ENCODE results near the gene ADI1. TPM values are rescaled to one million over a fixed set of nuclear protein-coding genes. Genes with fewer than 3 reads are reported as not detected.

The ADI1 gene
- total RNA-seq, 4 donors from 2014 or later, result 61.9 to 106 (median 82.9) TPM

DNA sequence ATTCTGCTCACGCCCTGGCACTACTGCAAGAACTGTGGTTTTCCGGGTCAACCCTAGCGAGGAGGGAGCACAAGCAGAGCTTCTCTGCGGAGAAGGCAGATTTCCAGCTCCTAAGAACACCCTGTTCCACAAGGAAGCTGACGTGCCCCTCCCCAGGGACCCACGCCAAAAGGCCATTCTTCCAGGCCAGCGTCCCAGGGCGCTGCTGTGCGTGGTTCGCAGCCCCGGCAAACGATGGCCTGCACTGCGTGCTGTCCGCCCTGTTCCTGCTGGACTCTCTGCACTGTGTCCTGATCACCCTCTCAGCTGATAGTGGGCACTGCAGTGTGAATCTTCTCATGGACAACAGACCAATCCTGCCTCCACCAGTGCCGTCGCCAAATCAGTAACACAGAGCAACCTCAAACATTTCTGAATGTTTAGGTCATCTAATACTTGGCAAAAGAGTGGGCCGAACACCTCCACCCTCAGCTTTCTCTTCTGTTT, 49.1 kb downstream of the ADI1 start:
- WGBS, 2 donors (ENCODE audit: low coverage in 1 of 2), result 2 to 40% methylated on average over 1 to 3 of the region's 17 CpGs
- peak; percentile 87 for TF ChIP-seq EP300 (IDR thresholded peaks at IDR 0.05)
- TF ChIP-seq, protein P1, sequence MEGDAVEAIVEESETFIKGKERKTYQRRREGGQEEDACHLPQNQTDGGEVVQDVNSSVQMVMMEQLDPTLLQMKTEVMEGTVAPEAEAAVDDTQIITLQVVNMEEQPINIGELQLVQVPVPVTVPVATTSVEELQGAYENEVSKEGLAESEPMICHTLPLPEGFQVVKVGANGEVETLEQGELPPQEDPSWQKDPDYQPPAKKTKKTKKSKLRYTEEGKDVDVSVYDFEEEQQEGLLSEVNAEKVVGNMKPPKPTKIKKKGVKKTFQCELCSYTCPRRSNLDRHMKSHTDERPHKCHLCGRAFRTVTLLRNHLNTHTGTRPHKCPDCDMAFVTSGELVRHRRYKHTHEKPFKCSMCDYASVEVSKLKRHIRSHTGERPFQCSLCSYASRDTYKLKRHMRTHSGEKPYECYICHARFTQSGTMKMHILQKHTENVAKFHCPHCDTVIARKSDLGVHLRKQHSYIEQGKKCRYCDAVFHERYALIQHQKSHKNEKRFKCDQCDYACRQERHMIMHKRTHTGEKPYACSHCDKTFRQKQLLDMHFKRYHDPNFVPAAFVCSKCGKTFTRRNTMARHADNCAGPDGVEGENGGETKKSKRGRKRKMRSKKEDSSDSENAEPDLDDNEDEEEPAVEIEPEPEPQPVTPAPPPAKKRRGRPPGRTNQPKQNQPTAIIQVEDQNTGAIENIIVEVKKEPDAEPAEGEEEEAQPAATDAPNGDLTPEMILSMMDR (IDR thresholded peaks at IDR 0.05), result no peak
- TF ChIP-seq POLR2A (IDR thresholded peaks at IDR 0.05), result peak in 1 of 2 donors; percentile 21
- peak; percentile 94 for TF ChIP-seq POLR2AphosphoS5 (IDR thresholded peaks at IDR 0.05)
- Histone ChIP-seq H3K36me3 (peaks cover 0 to 82% of the 10 kb centered on the region in 2 donors), H3K27me3 (no peaks in the 10 kb centered on the region), H3K4me1 (peaks cover 0 to 40% (median 10%) of the 10 kb centered on the region in 3 donors), H3K9me3 (no peaks in the 10 kb centered on the region), H3K27ac (peak overlapping the region; percentile 85 to 89 (median 87)), H3K4me3 (peak overlapping the region in 1 of 2 donors; percentile 6)
- ATAC-seq, result peak; percentile 93

DNA sequence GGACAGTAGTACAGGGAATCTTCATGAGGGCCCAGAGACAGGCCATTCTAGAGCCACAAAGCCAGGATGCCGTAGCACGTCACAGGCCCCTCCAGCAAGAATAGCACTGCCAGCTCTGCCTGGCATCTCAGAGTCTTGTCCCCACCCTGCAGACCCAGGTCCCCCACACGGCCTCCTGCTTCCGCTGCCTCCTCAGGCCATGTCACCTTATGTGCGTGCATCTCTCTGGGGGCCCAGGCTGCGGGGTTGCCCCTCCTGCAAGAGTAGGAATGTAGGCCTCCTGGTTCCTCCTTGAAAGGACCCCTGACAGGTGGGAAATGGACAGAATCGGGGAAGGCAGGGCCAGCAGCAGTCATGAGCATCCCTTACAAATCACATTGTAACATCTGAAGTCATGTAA, 49.8 kb downstream of the ADI1 start:
- H3K4me1 ChIP-seq, result peaks cover 0 to 40% (median 10%) of the 10 kb centered on the region in 3 donors
- no peak for ATAC-seq
- H3K27ac ChIP-seq, result peak overlapping the region; percentile 85 to 89 (median 87)
- no peaks in the 10 kb centered on the region for H3K9me3 ChIP-seq
- TF ChIP-seq, protein P1 (IDR thresholded peaks at IDR 0.05), result no peak
- TF ChIP-seq POLR2AphosphoS5 (IDR thresholded peaks at IDR 0.05) (no peak), EP300 (IDR thresholded peaks at IDR 0.05) (no peak), POLR2A (IDR thresholded peaks at IDR 0.05) (no peak)
- peaks cover 0 to 87% of the 10 kb centered on the region in 2 donors for H3K36me3 ChIP-seq
- H3K4me3 ChIP-seq, result no peak overlapping the region
- H3K27me3 ChIP-seq, result no peaks in the 10 kb centered on the region
- WGBS, 2 donors (ENCODE audit: low coverage in 1 of 2), result 71 to 83% methylated on average over 1 to 4 of the region's 7 CpGs

DNA sequence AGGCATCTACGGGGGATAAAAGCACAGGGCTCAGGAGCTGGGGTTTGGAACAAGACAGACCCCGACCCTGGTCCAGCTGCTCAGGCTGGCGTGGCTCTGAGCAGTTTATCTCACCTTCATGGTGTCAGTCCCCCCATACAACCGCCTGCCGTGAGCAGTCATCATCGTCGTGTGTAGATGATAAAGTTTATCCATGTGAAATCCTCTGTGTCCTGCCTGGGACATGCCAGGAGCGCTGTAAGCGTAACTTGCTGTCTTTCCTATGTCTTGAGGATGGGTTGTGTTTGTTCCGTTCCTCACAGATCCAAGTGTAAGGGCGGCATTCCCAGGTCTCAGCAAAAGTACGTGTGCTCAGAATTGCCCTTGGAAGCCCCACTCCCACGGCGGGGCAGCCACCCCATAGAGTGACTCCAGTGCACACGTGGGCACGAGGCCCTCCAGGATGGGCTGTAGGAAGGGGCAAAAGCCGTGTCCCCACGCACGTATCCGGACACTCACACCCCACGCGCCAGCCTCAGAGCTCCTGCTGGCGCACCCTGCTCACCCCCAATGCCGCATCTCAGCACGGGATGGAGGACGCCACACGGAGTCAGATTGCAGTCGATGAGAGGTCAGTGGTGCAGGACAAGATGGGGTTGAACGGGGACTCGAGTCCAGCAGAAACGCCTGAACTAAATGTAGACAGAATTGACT, 50.9 kb downstream of the ADI1 start:
- TF ChIP-seq POLR2AphosphoS5 (IDR thresholded peaks at IDR 0.05) (no peak), POLR2A (IDR thresholded peaks at IDR 0.05) (no peak), EP300 (IDR thresholded peaks at IDR 0.05) (no peak)
- TF ChIP-seq, protein P1 (IDR thresholded peaks at IDR 0.05), result no peak
- H3K27ac ChIP-seq, result peak overlapping the region in 3 of 4 donors; percentile 85 to 89 (median 88)
- H3K4me3 ChIP-seq, result no peak overlapping the region
- H3K27me3 ChIP-seq, result no peaks in the 10 kb centered on the region
- ATAC-seq, result no peak
- H3K4me1 ChIP-seq, result peaks cover 0 to 40% (median 10%) of the 10 kb centered on the region in 3 donors
- H3K9me3 ChIP-seq, result no peaks in the 10 kb centered on the region
- H3K36me3 ChIP-seq, result peaks cover 0 to 88% of the 10 kb centered on the region in 2 donors
- WGBS, 2 donors (ENCODE audit: low coverage in 1 of 2), result 93 to 96% methylated on average over 4 to 6 of the region's 31 CpGs

DNA sequence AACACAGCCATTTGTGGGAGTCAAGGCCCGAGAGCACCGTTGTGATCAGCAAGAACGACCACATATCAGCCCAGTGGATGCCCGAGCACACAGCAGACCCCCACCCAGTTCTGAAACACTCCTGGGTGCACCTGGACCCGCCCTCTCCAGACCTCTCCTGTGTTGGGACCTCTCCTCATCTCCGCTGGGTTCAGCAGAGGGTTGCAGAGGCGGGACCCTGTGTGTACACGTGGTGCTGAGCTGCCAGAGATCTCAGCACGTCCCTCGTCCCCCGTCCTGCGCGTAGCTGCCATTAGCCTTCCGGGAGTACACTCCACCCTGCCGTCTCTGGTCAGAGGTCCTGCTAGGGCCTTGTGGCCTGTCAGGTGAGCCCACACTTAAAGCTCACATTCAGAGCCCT, 51.7 kb downstream of the ADI1 start:
- no peak for ATAC-seq
- Histone ChIP-seq H3K27me3 (no peaks in the 10 kb centered on the region), H3K9me3 (no peaks in the 10 kb centered on the region), H3K4me3 (no peak overlapping the region), H3K36me3 (peaks cover 0 to 89% of the 10 kb centered on the region in 2 donors), H3K4me1 (peaks cover 0 to 40% (median 10%) of the 10 kb centered on the region in 3 donors), H3K27ac (peak overlapping the region in 3 of 4 donors; percentile 85 to 89 (median 88))
- WGBS, 2 donors (ENCODE audit: low coverage in 1 of 2), result 92 to 93% methylated on average over 5 to 8 of the region's 15 CpGs
- TF ChIP-seq POLR2A (IDR thresholded peaks at IDR 0.05), result no peak
- TF ChIP-seq, protein P1 (IDR thresholded peaks at IDR 0.05), result no peak
- TF ChIP-seq EP300 (IDR thresholded peaks at IDR 0.05), result no peak
- TF ChIP-seq POLR2AphosphoS5 (IDR thresholded peaks at IDR 0.05), result no peak

GRCh38 chr2:3466966-3467365, 52.4 kb downstream of the ADI1 start:
- Histone ChIP-seq H3K9me3 (no peaks in the 10 kb centered on the region), H3K27ac (no peak overlapping the region), H3K4me1 (peaks cover 0 to 38% (median 10%) of the 10 kb centered on the region in 3 donors), H3K36me3 (peaks cover 0 to 83% of the 10 kb centered on the region in 2 donors), H3K4me3 (no peak overlapping the region), H3K27me3 (no peaks in the 10 kb centered on the region)
- no peak for ATAC-seq
- TF ChIP-seq POLR2A (IDR thresholded peaks at IDR 0.05) (no peak), EP300 (IDR thresholded peaks at IDR 0.05) (no peak), POLR2AphosphoS5 (IDR thresholded peaks at IDR 0.05) (no peak)
- TF ChIP-seq, protein P1 (IDR thresholded peaks at IDR 0.05), result no peak
- 86 to 93% methylated on average over 5 to 11 of the region's 14 CpGs for WGBS, 2 donors (ENCODE audit: low coverage in 1 of 2)

All from gastroesophageal sphincter (tissue), 4 donors.